Activated CD8-positive, alpha-beta T cell treated with anti-CD3 and anti-CD28 coated beads for 36 hours (primary cell): ENCODE data around the gene SEC14L6. TPM values are rescaled to one million over a fixed set of nuclear protein-coding genes. Genes with fewer than 3 reads are reported as not detected.

Experiments used
- ATAC-seq: fragments of 200-7000 bp; cut with Tn5 transposase; one replicate; pipeline ENCODE4 v1.10.0; 2021; ENCODE audit warnings: mild to moderate bottlenecking, moderate library complexity
- CTCF ChIA-PET: fragments of 350-600 bp; sonication (Branson Sonifier 250); formaldehyde crosslinking; loops from one replicate; lab custom pipeline; 2021; ENCODE audit warnings: antibody characterized with exemption; lab: Charles Lee
- POLR2A ChIA-PET: fragments of 350-600 bp; sonication (Branson Sonifier 250); formaldehyde crosslinking; loops from one replicate; lab custom pipeline; 2021; ENCODE audit warnings: antibody characterized with exemption; lab: Charles Lee
- DNase-seq: peaks from one replicate; pipeline ENCODE4 v3.0.0-alpha.2; 2020
- H3K27ac Mint-ChIP-seq: one replicate; pipeline ENCODE4 v1.8.0; 2021; ENCODE audit warnings: mild to moderate bottlenecking, mixed read lengths
- H3K27me3 Mint-ChIP-seq: one replicate; pipeline ENCODE4 v1.8.0; 2021; ENCODE audit warnings: mixed read lengths
- H3K36me3 Mint-ChIP-seq: one replicate; pipeline ENCODE4 v1.8.0; 2021; ENCODE audit warnings: low read depth, mixed read lengths
- H3K4me1 Mint-ChIP-seq: one replicate; pipeline ENCODE4 v1.8.0; 2021; ENCODE audit warnings: low read depth, mixed read lengths
- H3K4me3 Mint-ChIP-seq: one replicate; pipeline ENCODE4 v1.8.0; 2021; ENCODE audit warnings: mild to moderate bottlenecking, moderate library complexity, mixed read lengths
- H3K9me3 Mint-ChIP-seq: one replicate; pipeline ENCODE4 v1.8.0; 2021; ENCODE audit warnings: mixed read lengths
- intact Hi-C: fragments of 100-400 bp; cut with micrococcal nuclease; formaldehyde crosslinking; loops from one replicate; pipeline ENCODE4 v1.10.0; 2022
- total RNA-seq, 2 experiments: library from RNA; stranded (reverse); gene quantifications; one replicate each; pipeline ENCODE4 v1.2.3, GENCODE V29; 2021
- TF ChIP-seq, protein P1 (sequence below): fragments of 200-600 bp; IDR thresholded peaks from one replicate; pipeline ENCODE4 v1.8.0; 2022; ENCODE audit warnings: antibody characterized with exemption, mild to moderate bottlenecking

SEC14L6 gene
- total RNA-seq, 2 experiments from 2014 or later: not detected

DNA sequence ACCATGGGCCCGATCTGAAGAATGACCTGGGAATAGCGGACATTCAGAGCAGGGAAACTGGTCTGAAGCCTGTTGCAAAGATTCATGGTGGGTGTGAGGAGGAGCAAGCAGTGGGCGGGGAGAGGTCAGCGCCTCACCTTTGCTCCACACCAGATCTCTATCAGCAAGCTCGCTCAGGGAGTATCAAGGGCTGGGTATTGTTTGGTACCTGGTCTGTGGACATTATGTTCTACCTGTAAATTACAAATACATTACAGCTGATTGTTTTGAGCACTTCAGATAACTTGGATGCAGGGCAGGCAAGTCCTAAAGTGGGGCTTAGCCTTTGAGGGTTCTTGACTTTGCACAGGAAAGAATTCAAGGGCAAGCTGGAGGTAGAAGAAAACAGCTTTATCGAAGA lies 30.3 kb downstream of the SEC14L6 start:
- no peaks in the 10 kb centered on the region for H3K27me3 Mint-ChIP-seq

DNA sequence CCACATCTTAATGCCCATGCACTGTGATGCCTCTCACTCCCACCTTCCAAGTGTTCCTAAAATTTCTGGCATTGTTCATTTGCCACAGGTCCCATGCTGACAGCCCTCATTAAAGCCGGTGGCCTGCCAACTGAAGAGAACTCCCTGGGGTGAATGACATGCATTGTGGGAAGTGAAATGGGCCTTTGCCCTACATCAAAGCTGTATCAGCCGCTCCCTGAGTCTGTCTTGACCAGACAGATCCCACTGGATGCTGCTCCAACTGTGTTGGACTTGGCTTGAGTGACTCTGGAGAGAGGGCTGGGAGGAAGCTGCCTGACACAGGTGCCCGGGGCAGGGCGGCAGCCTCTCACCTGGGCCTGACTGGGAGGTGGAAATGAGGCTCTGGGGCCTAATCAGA lies 32.3 kb downstream of the SEC14L6 start:
- intact Hi-C loops: no loop called here
- DNase-seq (no peak), ATAC-seq (no peak)
- Mint-ChIP-seq H3K4me1 (no peaks in the 10 kb centered on the region), H3K4me3 (no peak overlapping the region), H3K27ac (no peak overlapping the region), H3K27me3 (no peaks in the 10 kb centered on the region), H3K36me3 (no peaks in the 10 kb centered on the region), H3K9me3 (peaks cover 2% of the 10 kb centered on the region)
- CTCF ChIA-PET: no interaction called here
- TF ChIP-seq, protein P1, sequence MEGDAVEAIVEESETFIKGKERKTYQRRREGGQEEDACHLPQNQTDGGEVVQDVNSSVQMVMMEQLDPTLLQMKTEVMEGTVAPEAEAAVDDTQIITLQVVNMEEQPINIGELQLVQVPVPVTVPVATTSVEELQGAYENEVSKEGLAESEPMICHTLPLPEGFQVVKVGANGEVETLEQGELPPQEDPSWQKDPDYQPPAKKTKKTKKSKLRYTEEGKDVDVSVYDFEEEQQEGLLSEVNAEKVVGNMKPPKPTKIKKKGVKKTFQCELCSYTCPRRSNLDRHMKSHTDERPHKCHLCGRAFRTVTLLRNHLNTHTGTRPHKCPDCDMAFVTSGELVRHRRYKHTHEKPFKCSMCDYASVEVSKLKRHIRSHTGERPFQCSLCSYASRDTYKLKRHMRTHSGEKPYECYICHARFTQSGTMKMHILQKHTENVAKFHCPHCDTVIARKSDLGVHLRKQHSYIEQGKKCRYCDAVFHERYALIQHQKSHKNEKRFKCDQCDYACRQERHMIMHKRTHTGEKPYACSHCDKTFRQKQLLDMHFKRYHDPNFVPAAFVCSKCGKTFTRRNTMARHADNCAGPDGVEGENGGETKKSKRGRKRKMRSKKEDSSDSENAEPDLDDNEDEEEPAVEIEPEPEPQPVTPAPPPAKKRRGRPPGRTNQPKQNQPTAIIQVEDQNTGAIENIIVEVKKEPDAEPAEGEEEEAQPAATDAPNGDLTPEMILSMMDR: no peak
- POLR2A ChIA-PET: no interaction called here

More for the DNA sequence above, 30.3 kb downstream of the SEC14L6 start:
- Mint-ChIP-seq H3K4me1 (no peaks in the 10 kb centered on the region), H3K36me3 (no peaks in the 10 kb centered on the region), H3K27ac (no peak overlapping the region), H3K9me3 (peaks cover 2% of the 10 kb centered on the region), H3K4me3 (no peak overlapping the region)
- DNase-seq (no peak), ATAC-seq (no peak)
- intact Hi-C loops: no loop called here
- POLR2A ChIA-PET: no interaction called here
- TF ChIP-seq, protein P1: no peak
- CTCF ChIA-PET: no interaction called here

DNA sequence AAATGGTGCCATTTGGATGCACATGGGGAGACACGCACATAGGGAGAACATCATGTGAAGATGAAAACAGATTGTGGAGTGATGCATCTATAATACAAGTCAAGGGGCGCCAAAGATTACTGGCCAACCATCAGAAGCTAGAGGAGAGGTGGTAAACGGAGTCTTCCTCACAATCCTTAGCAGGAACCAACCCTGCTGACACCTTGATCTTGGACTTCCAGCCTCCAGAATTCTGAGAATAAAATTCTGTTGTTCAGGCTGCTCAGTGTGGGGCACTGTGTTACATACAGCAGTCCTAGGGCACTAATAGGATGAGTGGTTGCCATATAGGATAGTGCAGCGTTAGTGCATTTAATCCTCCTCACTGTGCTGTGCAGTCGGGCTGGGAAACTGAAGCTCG lies 33.1 kb downstream of the SEC14L6 start:
- H3K36me3 Mint-ChIP-seq: no peaks in the 10 kb centered on the region
- ATAC-seq: no peak
- H3K4me3 Mint-ChIP-seq: no peak overlapping the region
- TF ChIP-seq, protein P1: no peak
- intact Hi-C loops: no loop called here
- ChIA-PET POLR2A (no interaction called here), CTCF (no interaction called here)
- H3K4me1 Mint-ChIP-seq: no peaks in the 10 kb centered on the region
- H3K27me3 Mint-ChIP-seq: no peaks in the 10 kb centered on the region
- H3K27ac Mint-ChIP-seq: no peak overlapping the region
- peaks cover 2% of the 10 kb centered on the region for H3K9me3 Mint-ChIP-seq
- DNase-seq: no peak

DNA sequence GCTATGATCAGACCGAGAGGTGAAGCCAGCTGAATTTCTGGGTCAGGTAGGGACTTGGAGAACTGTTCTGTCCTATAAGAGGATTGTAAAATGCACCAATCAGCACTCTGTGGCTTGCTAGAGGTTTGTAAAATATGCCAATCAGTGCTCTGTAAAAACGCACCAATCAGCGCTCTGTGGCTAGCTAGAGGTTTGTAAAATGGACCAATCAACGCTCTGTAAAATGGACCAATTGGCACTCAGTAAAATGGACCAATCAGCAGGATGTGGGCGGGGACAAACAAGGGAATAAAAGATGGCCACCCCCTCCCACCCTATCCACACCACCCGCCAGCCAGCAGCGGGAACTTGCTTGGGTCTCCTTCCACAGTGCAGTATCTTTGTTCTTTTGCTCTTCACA lies 34.6 kb downstream of the SEC14L6 start:
- H3K4me3 Mint-ChIP-seq: no peak overlapping the region
- intact Hi-C loops: no loop called here
- no peak for ATAC-seq
- H3K36me3 Mint-ChIP-seq: no peaks in the 10 kb centered on the region
- peaks cover 2% of the 10 kb centered on the region for H3K9me3 Mint-ChIP-seq
- CTCF ChIA-PET: no interaction called here
- H3K4me1 Mint-ChIP-seq: no peaks in the 10 kb centered on the region
- TF ChIP-seq, protein P1: no peak
- H3K27ac Mint-ChIP-seq: no peak overlapping the region
- DNase-seq: peak; percentile 23
- H3K27me3 Mint-ChIP-seq: peaks cover 5% of the 10 kb centered on the region
- POLR2A ChIA-PET: interaction anchor here (1.1 kb wide), 1 partner anchor 13 kb away, joined by 3 read pairs; no protein-coding TSS in a partner anchor

DNA sequence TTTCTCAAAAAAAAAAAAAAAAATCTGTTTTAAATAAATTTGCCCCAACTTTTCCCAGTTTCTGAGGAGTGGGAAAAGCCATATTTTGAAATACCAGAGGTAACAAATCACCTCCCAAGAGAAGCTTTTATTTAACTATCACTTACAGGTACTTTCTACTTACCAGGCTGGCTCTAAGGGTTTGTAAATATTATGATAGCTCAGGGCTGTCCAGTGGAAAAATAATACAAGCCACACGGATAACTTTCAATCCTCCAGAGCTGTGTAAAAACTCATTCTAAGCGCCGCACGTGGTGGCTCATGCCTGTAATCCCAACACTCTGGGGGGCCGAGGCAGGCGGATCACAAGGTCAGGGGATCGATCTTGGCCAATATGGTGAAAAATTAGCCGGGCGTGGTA lies 35.4 kb downstream of the SEC14L6 start:
- ATAC-seq: no peak
- Mint-ChIP-seq H3K27ac (no peak overlapping the region), H3K9me3 (peaks cover 2% of the 10 kb centered on the region), H3K4me3 (no peak overlapping the region), H3K4me1 (no peaks in the 10 kb centered on the region), H3K36me3 (no peaks in the 10 kb centered on the region), H3K27me3 (peaks cover 11% of the 10 kb centered on the region)
- ChIA-PET CTCF (interaction anchor here (1.1 kb wide), 1 partner anchor 65 kb away, joined by 3 read pairs; no protein-coding TSS in a partner anchor), POLR2A (interaction anchor here (0.6 kb wide), 1 partner anchor 413 kb away, joined by 3 read pairs; no protein-coding TSS in a partner anchor)
- DNase-seq: no peak
- intact Hi-C loops: no loop called here
- TF ChIP-seq, protein P1: no peak
